Mesenteric fat pad (tissue), 1 donor: ENCODE data around the gene ASNS. TPM values are rescaled to one million over a fixed set of nuclear protein-coding genes. Genes with fewer than 3 reads are reported as not detected.

Experiments used
- DNase-seq: peaks from one replicate; pipeline ENCODE4 v3.0.0-alpha.2; 2020; ENCODE audit warnings: low spot score
- total RNA-seq: library from RNA; stranded (reverse); fragmentation: NEBNext Ultra II Directional; extraction: Animal tissue kit (Norgen Biotek cat#: 25700); gene quantifications from one replicate; pipeline ENCODE4 v1.2.1, GENCODE V29; 2021
- donor health status: DM: yes; HTN: yes; CAD: no.

ASNS gene
- total RNA-seq, 1 donor from 2014 or later, result 15.3 TPM

GRCh38 chr7:97844036-97844435 lies 28.2 kb downstream of the ASNS start:
- DNase-seq, result no peak

GRCh38 chr7:97842772-97843345 lies 29.3 kb downstream of the ASNS start:
- no peak for DNase-seq

- DNase-seq, result no peak
Measured at GRCh38 chr7:97842006-97842405, 30.2 kb downstream of the ASNS start.

GRCh38 chr7:97835296-97836138 lies 36.7 kb downstream of the ASNS start:
- no peak for DNase-seq

- no peak for DNase-seq
Measured at GRCh38 chr7:97819161-97819560, 53.0 kb downstream of the ASNS start.

GRCh38 chr7:97818066-97818663 lies 54.0 kb downstream of the ASNS start:
- no peak for DNase-seq

Other genes with a start within 250 kb of the ASNS start
- gene TAC1, start 140.3 kb downstream of the ASNS start, total RNA-seq, result 1.5 TPM
- gene OCM2, start 117.8 kb upstream of the ASNS start, total RNA-seq, result not detected
- 10.2 TPM for gene LMTK2, start 234.5 kb upstream of the ASNS start, total RNA-seq